Tibial nerve (tissue), 4 donors: Measurements from ENCODE around the gene FXYD5. TPM values are rescaled to one million over a fixed set of nuclear protein-coding genes. Genes with fewer than 3 reads are reported as not detected.
"Not testable (repeated sequence)": the region's sequence is repeated elsewhere in the genome, so short reads cannot be mapped to it uniquely, and the experiment has no call there.

Source experiments
- DNase-seq, 2 donors: peaks; one replicate each; pipeline ENCODE4 v3.0.0-alpha.2; 2019; ENCODE audit warnings: low spot score in 2 of 2
- H3K27ac ChIP-seq, 4 donors: fragments of 200-600 bp; sonication (generic) in 3 of 4; one replicate each; pipeline ENCODE4 v1.5.1; 2017 to 2019; ENCODE audit warnings: mild to moderate bottlenecking in 1 of 4
- H3K27me3 ChIP-seq, 2 donors: fragments of 200-600 bp; sonication (generic) in 1 of 2; one replicate each; pipeline versions ENCODE4 v1.5.1 to v1.6.0; 2017 to 2019
- H3K36me3 ChIP-seq, 3 donors: fragments of 200-600 bp; sonication (generic); one replicate each; pipeline ENCODE4 v1.5.1; 2018 to 2019
- H3K4me1 ChIP-seq, 4 donors: fragments of 200-600 bp; sonication (generic) in 3 of 4; one replicate each; pipeline ENCODE4 v1.5.1; 2017 to 2019
- H3K4me3 ChIP-seq, 4 donors: fragments of 200-600 bp; sonication (generic) in 3 of 4; one replicate each; pipeline ENCODE4 v1.5.1; 2017 to 2019; ENCODE audit warnings: mild to moderate bottlenecking in 1 of 4, moderate library complexity in 1 of 4
- H3K9me3 ChIP-seq, 4 donors: fragments of 200-600 bp; sonication (generic) in 3 of 4; one replicate each; pipeline ENCODE4 v1.5.1; 2017 to 2019
- CTCF ChIP-seq, 5 experiments: fragments of 200-600 bp in 3 of 5; fragments of 450-650 bp in 2 of 5; sonication (generic) in 3 of 5; IDR thresholded peaks; one replicate each; pipeline ENCODE4 v1.5.1; 2016 to 2019; ENCODE audit warnings: antibody characterized with exemption in 5 of 5, mild to moderate bottlenecking in 3 of 5, moderate library complexity in 2 of 5
- EP300 ChIP-seq, 2 donors: sonication (generic); formaldehyde crosslinking; IDR thresholded peaks; one replicate each; pipeline ENCODE4 v1.6.1; 2017; ENCODE audit warnings: antibody characterized with exemption in 2 of 2, mild to moderate bottlenecking in 1 of 2
- POLR2A ChIP-seq, 2 donors: fragments of 450-650 bp; IDR thresholded peaks; one replicate each; pipeline ENCODE4 v1.6.1; 2017; ENCODE audit warnings: antibody characterized with exemption in 2 of 2, mild to moderate bottlenecking in 2 of 2, moderate library complexity in 2 of 2
- whole genome bisulfite sequencing, 2 donors: methylation state at CpG; one replicate each; pipeline ENCODE4 v1.1.5; 2018; 5-methylcytosine and 5-hydroxymethylcytosine counted together
- total RNA-seq, 4 donors: library from RNA; depleted of rRNA; stranded (reverse); fragments of >200 nt; gene quantifications; one replicate each; pipeline ENCODE4 v1.1.0, GENCODE V29; 2016

Gene FXYD5
- total RNA-seq, 4 donors from 2014 or later: 19.9 to 53.4 (median 37.5) TPM

GRCh38 chr19:35146746-35147459 is 7.6 kb upstream of the FXYD5 start:
- H3K27ac ChIP-seq: peak overlapping the region in 1 of 4 donors; percentile 8
- WGBS, 2 donors: 61 to 68% methylated on average over 7 of the region's 7 CpGs
- no peak overlapping the region for H3K4me3 ChIP-seq
- H3K36me3 ChIP-seq: no peaks in the 10 kb centered on the region
- TF ChIP-seq POLR2A (IDR thresholded peaks at IDR 0.05) (no peak), CTCF (IDR thresholded peaks at IDR 0.05) (no peak), EP300 (IDR thresholded peaks at IDR 0.05) (no peak)
- DNase-seq: no peak
- H3K27me3 ChIP-seq: no peaks in the 10 kb centered on the region
- peaks cover 0 to 34% (median 15%) of the 10 kb centered on the region in 4 donors for H3K4me1 ChIP-seq
- H3K9me3 ChIP-seq: no peaks in the 10 kb centered on the region

GRCh38 chr19:35149463-35149862 is 5.1 kb upstream of the FXYD5 start:
- Histone ChIP-seq H3K9me3 (no peaks in the 10 kb centered on the region), H3K36me3 (no peaks in the 10 kb centered on the region), H3K4me3 (no peak overlapping the region), H3K4me1 (peaks cover 0 to 23% (median 3%) of the 10 kb centered on the region in 4 donors), H3K27ac (no peak overlapping the region), H3K27me3 (peaks cover 0 to 14% of the 10 kb centered on the region in 2 donors)
- DNase-seq: no peak
- 74 to 81% methylated on average over 3 of the region's 3 CpGs for WGBS, 2 donors
- TF ChIP-seq CTCF (IDR thresholded peaks at IDR 0.05) (no peak), POLR2A (IDR thresholded peaks at IDR 0.05) (no peak), EP300 (IDR thresholded peaks at IDR 0.05) (no peak)

- Histone ChIP-seq H3K27ac (no peak overlapping the region), H3K4me3 (no peak overlapping the region), H3K27me3 (peaks cover 0 to 24% of the 10 kb centered on the region in 2 donors), H3K36me3 (no peaks in the 10 kb centered on the region), H3K9me3 (no peaks in the 10 kb centered on the region), H3K4me1 (peaks cover 0 to 24% (median 3%) of the 10 kb centered on the region in 4 donors)
- DNase-seq: no peak
- TF ChIP-seq CTCF (IDR thresholded peaks at IDR 0.05) (no peak), POLR2A (IDR thresholded peaks at IDR 0.05) (no peak), EP300 (IDR thresholded peaks at IDR 0.05) (no peak)
- WGBS, 2 donors: 70 to 73% methylated on average over 2 of the region's 2 CpGs
These were observed 4.1 kb upstream of the FXYD5 start for GRCh38 chr19:35150445-35150844.

- Histone ChIP-seq H3K9me3 (no peaks in the 10 kb centered on the region), H3K36me3 (no peaks in the 10 kb centered on the region), H3K4me1 (peaks cover 0 to 34% (median 5%) of the 10 kb centered on the region in 4 donors), H3K27ac (no peak overlapping the region), H3K4me3 (no peak overlapping the region), H3K27me3 (peaks cover 0 to 32% of the 10 kb centered on the region in 2 donors)
- no peak for DNase-seq
- 87 to 89% methylated on average over 20 of the region's 20 CpGs for WGBS, 2 donors
- TF ChIP-seq CTCF (IDR thresholded peaks at IDR 0.05) (no peak), EP300 (IDR thresholded peaks at IDR 0.05) (no peak), POLR2A (IDR thresholded peaks at IDR 0.05) (no peak)
These were observed 3.1 kb upstream of the FXYD5 start for GRCh38 chr19:35151273-35152065.

- not testable (repeated sequence) for H3K27ac ChIP-seq
- 71 to 77% methylated on average over 10 of the region's 10 CpGs for WGBS, 2 donors
- peaks cover 0 to 35% of the 10 kb centered on the region in 2 donors for H3K27me3 ChIP-seq
These were observed 1.4 kb upstream of the FXYD5 start for GRCh38 chr19:35153129-35153522.

More at GRCh38 chr19:35153129-35153522, 1.4 kb upstream of the FXYD5 start:
- not testable (repeated sequence) for DNase-seq, H3K4me3 ChIP-seq, H3K9me3 ChIP-seq
- peaks cover 0 to 14% (median 4%) of the 10 kb centered on the region in 3 donors for H3K36me3 ChIP-seq
- H3K4me1 ChIP-seq: peaks cover 0 to 37% (median 5%) of the 10 kb centered on the region in 4 donors
